HAP-1 (cell line): ENCODE results near the gene SNAI1.
"Not testable (repeated sequence)": the region's sequence is repeated elsewhere in the genome, so short reads cannot be mapped to it uniquely, and the experiment has no call there.

ENCODE experiments used
- DNase-seq, 2 experiments: peaks; one replicate each; pipeline ENCODE4 v3.0.0-alpha.2; 2016 to 2020; ENCODE audit warnings: low spot score in 2 of 2
- H3K27me3 ChIP-seq: fragments of 250-450 bp; sonication (Bioruptor Pico); 2 replicates; pipeline ENCODE4 v1.5.1; 2020; ENCODE audit warnings: low read depth, mild to moderate bottlenecking, moderate library complexity
- H3K36me3 ChIP-seq: fragments of 250-450 bp; sonication (Bioruptor Pico); replicated peaks from 2 replicates; pipeline ENCODE4 v1.5.1; 2020; ENCODE audit warnings: mild to moderate bottlenecking
- H3K4me1 ChIP-seq: fragments of 250-450 bp; sonication (Bioruptor Pico); 2 replicates; pipeline ENCODE4 v1.5.1; 2020; ENCODE audit warnings: mild to moderate bottlenecking
- H3K4me3 ChIP-seq: fragments of 250-450 bp; sonication (Bioruptor Pico); 2 replicates; pipeline ENCODE4 v1.5.1; 2020; ENCODE audit warnings: mild to moderate bottlenecking, moderate library complexity
- H3K9me3 ChIP-seq: fragments of 250-450 bp; sonication (Bioruptor Pico); 2 replicates; pipeline ENCODE4 v1.5.1; 2020; ENCODE audit warnings: mild to moderate bottlenecking, moderate library complexity
- in situ Hi-C: fragments of 300-500 bp; cut with MboI; formaldehyde crosslinking; loops from 3 replicates; pipeline ENCODE4 v1.14.3; 2020; ENCODE audit warnings: low sequenced_read_pairs, inconsistent platforms, mixed read lengths

Gene SNAI1

DNA sequence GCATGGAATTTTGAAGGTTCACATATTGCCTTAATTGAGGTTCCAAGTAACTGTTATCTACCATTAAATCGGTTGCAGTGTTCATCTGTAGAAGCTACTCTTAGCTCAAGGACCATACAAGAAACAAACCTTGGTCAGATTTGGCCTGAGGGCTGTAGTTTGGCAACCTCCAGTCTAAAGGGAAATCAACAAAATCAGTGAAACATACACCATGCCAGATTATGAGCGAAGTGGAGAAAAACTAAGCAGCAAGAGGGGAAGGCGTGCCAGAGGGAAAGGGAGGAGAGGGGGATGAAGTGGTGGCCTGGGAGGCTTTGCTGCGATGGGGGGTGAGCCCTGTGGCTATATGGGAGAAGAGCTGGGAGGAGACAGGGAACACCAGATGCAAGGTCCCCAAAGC is 8.8 kb upstream of the SNAI1 start:
- Histone ChIP-seq H3K4me3 (no peak overlapping the region), H3K27me3 (no peaks in the 10 kb centered on the region), H3K4me1 (peaks cover 4% of the 10 kb centered on the region), H3K9me3 (no peaks in the 10 kb centered on the region), H3K36me3 (no peaks in the 10 kb centered on the region)
- DNase-seq: no peak
- in situ Hi-C loops: loop anchor here (10.0 kb wide), 1 partner anchor 491 kb away; no protein-coding TSS in a partner anchor

DNA sequence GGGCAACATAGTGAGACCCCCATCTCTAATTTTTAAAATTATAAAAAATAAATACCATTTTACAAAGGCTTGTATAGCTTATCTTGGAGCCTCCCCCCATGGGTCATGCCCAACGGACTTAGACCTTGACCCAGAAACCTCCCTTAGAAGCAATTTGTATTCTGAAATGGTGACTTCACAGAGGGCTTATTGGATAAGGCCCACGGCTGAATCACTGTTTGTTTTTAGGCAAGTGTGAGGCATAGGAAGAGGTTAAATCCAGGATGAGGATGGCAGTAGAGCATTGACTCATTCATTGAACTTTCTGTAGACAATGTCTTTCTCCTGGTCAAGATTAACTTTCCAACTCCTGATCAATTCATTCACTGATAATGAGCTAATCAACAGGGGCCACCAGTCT is 6.2 kb upstream of the SNAI1 start:
- H3K9me3 ChIP-seq: no peaks in the 10 kb centered on the region
- in situ Hi-C loops: loop anchor here (5.0 to 10.0 kb wide), 2 partner anchors 201 to 488 kb away; no protein-coding TSS in a partner anchor
- H3K4me3 ChIP-seq: no peak overlapping the region
- H3K36me3 ChIP-seq: no peaks in the 10 kb centered on the region
- DNase-seq: no peak
- peaks cover 20% of the 10 kb centered on the region for H3K4me1 ChIP-seq
- H3K27me3 ChIP-seq: no peaks in the 10 kb centered on the region

DNA sequence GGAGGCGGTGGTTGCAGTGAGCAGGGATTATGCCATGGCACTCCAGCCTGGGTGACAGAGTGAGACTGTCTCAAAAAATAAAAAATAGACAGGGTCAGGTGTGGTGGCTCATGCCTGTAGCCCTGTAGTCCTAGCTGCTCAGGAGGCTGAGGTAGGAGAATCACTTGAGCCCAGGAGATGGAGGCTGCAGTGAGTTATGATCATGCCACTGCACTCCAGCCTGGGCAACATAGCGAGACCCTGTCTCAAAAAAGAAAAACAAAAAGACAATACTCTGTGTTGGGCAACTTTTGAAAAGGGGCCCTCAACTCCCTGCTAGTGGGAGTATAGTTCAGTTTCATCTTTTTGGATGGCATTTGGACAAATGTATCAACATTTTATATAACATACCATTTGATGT is 5.0 kb upstream of the SNAI1 start:
- in situ Hi-C loops: loop anchor here (5.0 to 10.0 kb wide), 2 partner anchors 200 to 487 kb away; no protein-coding TSS in a partner anchor

DNA sequence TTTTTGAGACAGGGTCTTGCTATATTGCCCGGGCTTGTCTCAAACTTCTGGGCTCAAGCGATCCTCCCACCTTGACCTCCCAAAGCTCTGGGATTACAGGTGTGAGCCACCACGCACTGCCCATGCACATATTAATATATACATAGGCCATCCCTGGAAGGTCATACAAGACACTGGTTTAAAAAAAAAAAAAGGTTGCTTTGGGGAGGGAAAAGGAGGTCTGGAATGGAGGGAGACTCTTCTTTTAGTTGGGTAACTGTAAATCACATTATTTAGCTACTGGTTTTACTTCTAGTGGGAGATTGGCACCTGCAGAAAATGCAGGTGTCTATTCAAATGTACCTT is 4.1 kb upstream of the SNAI1 start:
- Histone ChIP-seq H3K36me3 (no peaks in the 10 kb centered on the region), H3K27me3 (no peaks in the 10 kb centered on the region), H3K4me3 (peak overlapping the region; percentile 23; the same call in 1 of the 2 replicates), H3K4me1 (peaks cover 33% of the 10 kb centered on the region), H3K9me3 (0 out of 2 replicates have a peak, but pooled peaks cover 2% of the 10 kb centered on the region)
- DNase-seq: no peak
- in situ Hi-C loops: loop anchor here (5.0 to 10.0 kb wide), 2 partner anchors 199 to 486 kb away; no protein-coding TSS in a partner anchor

More for the DNA sequence above, 5.0 kb upstream of the SNAI1 start:
- H3K9me3 ChIP-seq, H3K36me3 ChIP-seq, H3K27me3 ChIP-seq, H3K4me3 ChIP-seq, DNase-seq: not testable (repeated sequence)
- H3K4me1 ChIP-seq: peaks cover 27% of the 10 kb centered on the region

DNA sequence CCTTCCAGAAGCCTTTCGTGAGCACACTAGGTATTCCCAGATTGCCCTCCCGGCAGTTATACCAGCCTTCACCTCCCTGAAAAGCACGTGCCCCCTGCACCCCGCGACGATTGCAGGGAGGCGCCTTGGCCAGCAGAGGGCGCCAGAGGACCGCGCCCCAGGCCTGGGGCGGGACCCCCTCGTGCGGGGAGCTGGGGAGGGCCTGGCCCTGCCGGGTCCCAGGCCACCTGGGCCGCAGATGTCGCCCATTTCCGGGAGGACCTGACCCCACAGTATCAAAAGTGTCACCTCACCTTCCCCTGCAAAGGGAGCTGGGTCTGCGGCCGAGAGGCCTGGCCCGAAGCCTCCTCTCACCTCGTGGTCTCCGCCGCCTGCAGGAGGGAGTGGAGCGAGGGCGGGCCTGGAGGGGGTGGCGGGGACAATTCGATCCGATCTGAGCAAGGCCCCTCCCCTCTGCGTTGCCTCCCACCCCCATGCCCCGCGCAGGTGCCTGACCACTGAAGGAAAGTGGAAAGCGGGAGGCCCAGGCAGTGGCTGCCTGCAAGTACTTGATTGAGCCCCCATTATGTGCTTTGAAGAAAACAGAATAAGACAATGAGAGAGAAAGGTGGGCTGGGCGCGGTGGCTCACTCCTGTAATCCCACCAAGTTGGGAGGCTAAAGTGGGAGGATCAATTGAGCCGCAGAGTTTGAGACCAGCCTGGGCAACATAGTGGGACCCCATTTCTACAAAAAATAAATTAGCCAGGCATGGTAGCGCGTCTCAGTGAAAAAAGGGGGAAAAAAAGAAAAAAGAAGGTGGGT is 3.5 kb upstream of the SNAI1 start:
- Histone ChIP-seq H3K4me1 (peaks cover 33% of the 10 kb centered on the region), H3K4me3 (peak overlapping the region; percentile 23), H3K27me3 (no peaks in the 10 kb centered on the region), H3K36me3 (no peaks in the 10 kb centered on the region; the same call in 1 of the 2 replicates), H3K9me3 (0 out of 2 replicates have a peak, but pooled peaks cover 2% of the 10 kb centered on the region)
- in situ Hi-C loops: loop anchor here (5.0 to 10.0 kb wide), 2 partner anchors 198 to 486 kb away; no protein-coding TSS in a partner anchor
- DNase-seq: peak; percentile 54 to 86

DNA sequence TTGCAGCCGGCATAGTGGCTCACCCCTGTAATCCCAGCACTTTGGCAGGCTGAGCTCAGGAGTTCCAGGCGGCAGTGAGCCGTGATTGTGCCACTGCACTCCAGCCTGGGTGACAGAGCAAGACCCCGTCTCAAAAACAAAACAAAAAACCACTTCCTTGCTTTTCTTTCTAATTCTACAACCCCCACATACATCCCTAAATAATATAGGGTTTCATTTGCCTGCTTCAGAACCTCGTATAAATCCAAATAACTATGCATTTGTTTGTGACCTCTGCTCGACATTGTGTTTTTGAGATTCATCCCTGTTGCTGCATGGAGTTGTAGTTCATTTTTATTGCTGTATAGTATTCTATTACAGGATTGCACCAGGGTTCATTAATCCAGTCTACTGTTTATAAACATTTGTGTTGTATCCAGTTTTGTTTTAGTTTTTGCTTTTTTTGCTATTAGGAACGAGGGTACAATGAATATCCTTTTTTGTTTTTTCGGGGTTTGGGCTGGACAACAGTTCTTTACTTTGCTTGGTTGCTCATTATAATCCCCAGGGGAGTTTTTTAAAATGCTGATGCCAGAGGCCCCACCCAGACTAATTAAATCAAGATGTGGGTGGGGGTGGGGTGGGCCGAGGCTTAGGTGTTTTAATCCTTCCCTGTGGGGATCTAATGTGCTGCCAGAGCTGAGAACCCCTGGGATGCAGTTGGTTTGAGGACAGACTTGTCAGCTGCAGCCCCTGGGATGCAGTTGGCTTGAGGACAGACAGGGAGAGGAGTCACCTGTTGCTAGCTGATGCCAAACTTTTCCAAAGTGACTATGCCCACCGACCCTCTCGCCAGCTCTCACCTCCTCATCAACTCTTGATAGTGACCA is 2.4 kb upstream of the SNAI1 start:
- 0 out of 2 replicates have a peak, but pooled peaks cover 2% of the 10 kb centered on the region for H3K9me3 ChIP-seq
- no peak overlapping the region for H3K4me3 ChIP-seq
- H3K4me1 ChIP-seq: peaks cover 33% of the 10 kb centered on the region
- in situ Hi-C loops: loop anchor here (5.0 kb wide), 1 partner anchor 92 kb away; no protein-coding TSS in a partner anchor
- H3K27me3 ChIP-seq: no peaks in the 10 kb centered on the region
- H3K36me3 ChIP-seq: no peaks in the 10 kb centered on the region; the same call in 1 of the 2 replicates
- DNase-seq: no peak

DNA sequence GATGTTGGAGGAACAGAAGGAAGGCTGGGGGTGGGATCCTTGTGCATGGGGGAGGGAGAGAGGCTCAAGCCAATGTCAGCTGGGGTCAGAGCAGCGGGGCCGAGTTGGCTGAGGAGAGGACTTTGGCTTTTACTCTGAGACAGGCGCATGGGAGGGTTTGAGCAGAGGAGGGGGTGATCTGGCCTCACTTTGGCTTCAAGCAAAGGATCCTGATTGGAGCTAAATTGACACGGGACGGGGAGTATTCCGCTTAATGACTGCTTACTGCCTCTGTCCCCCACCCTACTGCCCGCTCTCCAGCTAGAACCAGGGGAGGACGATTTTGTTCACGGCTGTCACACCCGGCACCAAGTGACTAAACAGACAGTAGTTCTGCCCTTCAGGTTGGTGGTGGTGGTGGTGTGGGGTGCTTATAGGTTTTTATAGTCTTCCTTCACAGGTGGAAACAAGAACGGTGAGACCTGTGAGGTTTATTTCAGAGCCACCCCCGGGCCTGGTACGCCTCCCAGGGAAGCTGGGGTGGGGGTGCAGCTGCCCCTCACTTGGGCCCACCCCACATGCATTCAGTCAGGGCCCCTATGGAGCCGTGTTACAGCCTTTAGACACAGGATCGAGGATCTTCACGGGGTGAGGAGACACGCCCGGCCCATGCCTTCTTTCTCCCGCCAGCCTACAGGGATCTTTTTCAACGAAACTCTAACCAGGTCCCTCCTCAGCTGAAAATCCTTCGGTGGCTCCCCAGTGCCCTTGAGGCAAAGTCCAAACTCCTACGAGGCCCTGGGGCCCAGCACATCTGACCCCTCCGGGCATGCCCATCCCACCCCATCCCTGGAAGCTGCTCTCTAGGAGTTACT is 1.3 kb upstream of the SNAI1 start:
- DNase-seq: no peak
- Histone ChIP-seq H3K9me3 (0 out of 2 replicates have a peak, but pooled peaks cover 2% of the 10 kb centered on the region), H3K4me3 (no peak overlapping the region), H3K27me3 (no peaks in the 10 kb centered on the region), H3K36me3 (no peaks in the 10 kb centered on the region; the same call in 1 of the 2 replicates), H3K4me1 (peaks cover 33% of the 10 kb centered on the region)
- in situ Hi-C loops: loop anchor here (5.0 kb wide), 1 partner anchor 91 kb away; no protein-coding TSS in a partner anchor

DNA sequence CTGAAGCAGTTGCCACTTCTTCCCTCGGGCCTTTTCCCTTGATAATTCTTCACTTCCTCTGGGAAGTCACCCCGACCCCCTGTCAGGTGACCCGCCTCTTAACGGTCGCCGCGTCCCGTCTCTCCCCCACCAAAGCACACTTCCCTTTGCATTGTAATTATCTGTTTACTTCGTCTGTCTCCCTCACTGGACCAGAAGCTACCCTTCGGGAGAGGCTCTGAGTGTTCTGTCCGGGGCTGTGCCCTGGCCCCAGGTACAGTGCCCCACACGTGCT is 771 bp upstream of the SNAI1 start:
- H3K9me3 ChIP-seq: 0 out of 2 replicates have a peak, but pooled peaks cover 2% of the 10 kb centered on the region
- H3K4me1 ChIP-seq: peaks cover 33% of the 10 kb centered on the region
- H3K4me3 ChIP-seq: no peak overlapping the region
- in situ Hi-C loops: loop anchor here (5.0 kb wide), 1 partner anchor 90 kb away; no protein-coding TSS in a partner anchor
- H3K36me3 ChIP-seq: no peaks in the 10 kb centered on the region; the same call in 1 of the 2 replicates
- no peaks in the 10 kb centered on the region for H3K27me3 ChIP-seq
- DNase-seq: no peak

DNA sequence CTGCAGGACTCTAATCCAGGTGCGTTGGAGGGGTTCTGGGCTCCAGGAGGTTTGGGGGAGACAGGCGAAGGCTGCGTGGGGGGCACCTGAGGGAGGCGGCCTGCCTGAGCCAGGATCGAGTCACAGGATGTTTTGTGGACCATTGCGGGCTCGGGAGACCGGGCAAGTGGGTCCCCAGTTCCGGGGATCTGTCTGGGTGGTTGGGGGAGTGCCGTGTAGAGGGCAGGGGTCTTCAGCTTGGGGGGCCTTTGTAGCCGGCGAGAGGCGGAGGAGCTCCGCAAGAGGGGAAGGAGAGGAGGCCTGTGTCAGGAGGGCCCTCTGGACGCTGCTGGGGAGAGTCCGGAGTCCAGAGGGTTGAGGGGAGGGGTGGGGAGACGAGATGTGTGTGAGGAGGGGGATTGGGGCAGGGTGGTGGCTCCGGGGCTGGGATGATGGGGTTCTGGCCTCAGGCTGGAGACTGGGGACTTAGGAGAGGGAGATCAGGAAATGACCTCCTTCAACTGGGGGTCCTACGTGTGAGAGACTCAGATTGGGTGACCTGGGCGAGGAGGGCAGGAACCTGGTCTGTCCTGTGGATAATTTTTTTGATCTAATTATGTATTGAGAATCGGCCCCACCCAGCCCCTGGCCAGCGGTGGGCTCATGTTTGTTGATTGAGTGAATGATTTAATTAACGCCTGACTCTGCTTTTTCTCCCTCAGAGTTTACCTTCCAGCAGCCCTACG is 505 bp downstream of the SNAI1 start:
- peak overlapping the region; percentile 36 for H3K4me3 ChIP-seq
- in situ Hi-C loops: loop anchor here (5.0 kb wide), 1 partner anchor 89 kb away; no protein-coding TSS in a partner anchor
- peaks cover 4% of the 10 kb centered on the region; the same call in 1 of the 2 replicates for H3K36me3 ChIP-seq
- DNase-seq: no peak
- no peaks in the 10 kb centered on the region for H3K27me3 ChIP-seq
- H3K9me3 ChIP-seq: 0 out of 2 replicates have a peak, but pooled peaks cover 2% of the 10 kb centered on the region
- peaks cover 33% of the 10 kb centered on the region for H3K4me1 ChIP-seq

DNA sequence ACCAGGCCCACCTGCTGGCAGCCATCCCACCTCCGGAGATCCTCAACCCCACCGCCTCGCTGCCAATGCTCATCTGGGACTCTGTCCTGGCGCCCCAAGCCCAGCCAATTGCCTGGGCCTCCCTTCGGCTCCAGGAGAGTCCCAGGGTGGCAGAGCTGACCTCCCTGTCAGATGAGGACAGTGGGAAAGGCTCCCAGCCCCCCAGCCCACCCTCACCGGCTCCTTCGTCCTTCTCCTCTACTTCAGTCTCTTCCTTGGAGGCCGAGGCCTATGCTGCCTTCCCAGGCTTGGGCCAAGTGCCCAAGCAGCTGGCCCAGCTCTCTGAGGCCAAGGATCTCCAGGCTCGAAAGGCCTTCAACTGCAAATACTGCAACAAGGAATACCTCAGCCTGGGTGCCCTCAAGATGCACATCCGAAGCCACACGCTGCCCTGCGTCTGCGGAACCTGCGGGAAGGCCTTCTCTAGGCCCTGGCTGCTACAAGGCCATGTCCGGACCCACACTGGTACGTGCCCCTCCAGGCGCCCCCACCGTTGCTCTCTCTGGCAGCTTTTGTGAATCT is 1.1 kb downstream of the SNAI1 start:
- peaks cover 5% of the 10 kb centered on the region; the same call in 1 of the 2 replicates for H3K36me3 ChIP-seq
- no peak overlapping the region for H3K4me3 ChIP-seq
- H3K9me3 ChIP-seq: 0 out of 2 replicates have a peak, but pooled peaks cover 2% of the 10 kb centered on the region
- H3K4me1 ChIP-seq: peaks cover 30% of the 10 kb centered on the region
- no peak for DNase-seq
- H3K27me3 ChIP-seq: no peaks in the 10 kb centered on the region
- in situ Hi-C loops: loop anchor here (5.0 kb wide), 1 partner anchor 88 kb away; no protein-coding TSS in a partner anchor

DNA sequence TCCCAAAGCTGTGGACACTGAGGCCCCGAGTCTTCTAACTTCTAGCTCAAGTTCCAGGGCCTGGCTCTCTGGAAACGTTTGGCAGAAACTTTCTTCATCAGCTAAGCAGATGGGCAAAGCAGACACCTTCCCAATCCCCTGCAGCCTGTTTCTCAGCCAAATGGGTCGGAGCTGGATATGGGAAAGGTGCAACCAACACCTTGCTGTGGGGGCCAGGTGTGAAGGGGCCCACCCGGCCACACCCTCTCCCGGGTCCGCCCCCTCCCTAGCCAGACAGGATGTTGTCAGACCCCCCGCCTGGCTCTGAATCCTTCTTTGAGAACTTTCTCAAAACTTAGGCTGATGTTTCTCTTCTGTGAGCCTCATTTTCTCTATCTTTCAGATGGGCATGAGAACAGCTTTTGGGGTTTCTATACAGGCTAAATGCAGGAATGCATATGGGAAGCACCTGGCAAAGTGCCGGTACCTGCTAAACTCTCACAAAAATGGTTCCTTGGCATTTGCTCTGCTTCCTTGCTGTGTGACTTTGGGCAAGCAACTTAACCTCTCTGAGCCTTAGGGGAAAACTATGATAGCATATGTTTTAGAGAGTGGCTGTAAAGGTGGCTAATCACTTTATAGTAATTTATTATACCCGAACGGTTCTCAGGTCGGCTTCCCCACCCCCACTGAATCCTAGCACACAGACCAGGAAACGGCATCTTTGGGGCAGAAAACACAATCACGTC is 1.8 kb downstream of the SNAI1 start:
- Histone ChIP-seq H3K4me1 (peaks cover 23% of the 10 kb centered on the region), H3K9me3 (0 out of 2 replicates have a peak, but pooled peaks cover 2% of the 10 kb centered on the region)

More for the DNA sequence above, 1.8 kb downstream of the SNAI1 start:
- Histone ChIP-seq H3K4me3 (no peak overlapping the region), H3K36me3 (peaks cover 5% of the 10 kb centered on the region; the same call in 1 of the 2 replicates), H3K27me3 (no peaks in the 10 kb centered on the region)
- in situ Hi-C loops: loop anchor here (5.0 kb wide), 1 partner anchor 88 kb away; no protein-coding TSS in a partner anchor
- DNase-seq: no peak
